HCT116 (cell line): ENCODE data around the gene FXYD6.

Experiments
- CEBPB ChIP-seq: IDR thresholded peaks from 2 replicates; pipeline ENCODE4 v1.6.1; 2012; ENCODE audit warnings: low read depth
- EZH2 ChIP-seq: fragments of 200-600 bp; sonication (generic); IDR thresholded peaks from 2 replicates; pipeline ENCODE4 v1.6.1; 2017; ENCODE audit warnings: antibody characterized with exemption, mixed run types
- EZH2phosphoT487 ChIP-seq: fragments of 200-600 bp; IDR thresholded peaks from 2 replicates; pipeline ENCODE4 v1.6.1; 2018; ENCODE audit warnings: antibody characterized with exemption, borderline replicate concordance
- JUND ChIP-seq: IDR thresholded peaks from 2 replicates; pipeline ENCODE4 v1.6.1; 2012
- MAX ChIP-seq: IDR thresholded peaks from 2 replicates; pipeline ENCODE4 v1.6.1; 2012
- POLR2A ChIP-seq: IDR thresholded peaks from 2 replicates; pipeline ENCODE4 v1.7.0; 2011; ENCODE audit warnings: borderline replicate concordance; ENCODE audit not compliant: insufficient read depth, insufficient read length; ENCODE audit errors: extremely low read depth
- POLR2AphosphoS5 ChIP-seq: IDR thresholded peaks from 2 replicates; pipeline ENCODE4 v1.6.1; 2011; ENCODE audit warnings: mild to moderate bottlenecking, low read depth, low read length, moderate library complexity
- ZBTB33 ChIP-seq: IDR thresholded peaks from 2 replicates; pipeline ENCODE4 v1.6.1; 2011; ENCODE audit warnings: mild to moderate bottlenecking, low read length, moderate library complexity; ENCODE audit not compliant: insufficient replicate concordance; ENCODE audit errors: extremely low read depth
- TF ChIP-seq, protein P1 (sequence below), 3 experiments: fragments of 200-600 bp in 1 of 3; sonication (generic) in 1 of 3; IDR thresholded peaks in 2 of 3; conservative IDR thresholded peaks in 1 of 3; 2 replicates each; pipeline ENCODE4 v1.5.1; 2012 to 2017; ENCODE audit warnings: low read depth in 2 of 3, low read length in 2 of 3, antibody characterized with exemption in 1 of 3, borderline replicate concordance in 1 of 3, control low read depth in 1 of 3, mild to moderate bottlenecking in 1 of 3, mixed read lengths in 1 of 3, mixed run types in 1 of 3, moderate library complexity in 1 of 3; ENCODE audit not compliant: insufficient read depth in 1 of 3

- TF ChIP-seq POLR2A (no peak), ZBTB33 (no peak), POLR2AphosphoS5 (no peak), CEBPB (no peak), JUND (no peak), EZH2phosphoT487 (no peak), EZH2 (no peak), MAX (no peak)
- TF ChIP-seq, protein P1, sequence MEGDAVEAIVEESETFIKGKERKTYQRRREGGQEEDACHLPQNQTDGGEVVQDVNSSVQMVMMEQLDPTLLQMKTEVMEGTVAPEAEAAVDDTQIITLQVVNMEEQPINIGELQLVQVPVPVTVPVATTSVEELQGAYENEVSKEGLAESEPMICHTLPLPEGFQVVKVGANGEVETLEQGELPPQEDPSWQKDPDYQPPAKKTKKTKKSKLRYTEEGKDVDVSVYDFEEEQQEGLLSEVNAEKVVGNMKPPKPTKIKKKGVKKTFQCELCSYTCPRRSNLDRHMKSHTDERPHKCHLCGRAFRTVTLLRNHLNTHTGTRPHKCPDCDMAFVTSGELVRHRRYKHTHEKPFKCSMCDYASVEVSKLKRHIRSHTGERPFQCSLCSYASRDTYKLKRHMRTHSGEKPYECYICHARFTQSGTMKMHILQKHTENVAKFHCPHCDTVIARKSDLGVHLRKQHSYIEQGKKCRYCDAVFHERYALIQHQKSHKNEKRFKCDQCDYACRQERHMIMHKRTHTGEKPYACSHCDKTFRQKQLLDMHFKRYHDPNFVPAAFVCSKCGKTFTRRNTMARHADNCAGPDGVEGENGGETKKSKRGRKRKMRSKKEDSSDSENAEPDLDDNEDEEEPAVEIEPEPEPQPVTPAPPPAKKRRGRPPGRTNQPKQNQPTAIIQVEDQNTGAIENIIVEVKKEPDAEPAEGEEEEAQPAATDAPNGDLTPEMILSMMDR (IDR thresholded peaks at IDR 0.05 in 2 of 3, conservative IDR thresholded peaks at IDR 0.05 in 1 of 3; ENCODE audit: borderline replicate concordance in 1 of 3, insufficient read depth in 1 of 3, low read depth in 2 of 3, low read length in 2 of 3), result no peak
Observed at GRCh38 chr11:117908109-117908895, 31.8 kb upstream of the FXYD6 start.
